ENCODE results near the gene ZNF283.
"Not testable (repeated sequence)": the region's sequence is repeated elsewhere in the genome, so short reads cannot be mapped to it uniquely, and the experiment has no call there.

ZNF283 gene

GRCh38 chr19:43858174-43858573 lies 31.1 kb downstream of the ZNF283 start:
- H3K36me3 ChIP-seq (ENCODE audit: control insufficient read depth, insufficient read depth, low read length): no peaks in the 10 kb centered on the region
- no peaks in the 10 kb centered on the region for H3K27me3 ChIP-seq (ENCODE audit: control insufficient read depth, insufficient read depth, low read length)
- no peaks in the 10 kb centered on the region for H3K4me1 ChIP-seq (ENCODE audit: control insufficient read depth, insufficient read depth, low read length)
- H3K9ac ChIP-seq (ENCODE audit: low read length): no peak overlapping the region
- no peak overlapping the region for H3K4me3 ChIP-seq (ENCODE audit: low read depth, low read length)
- peaks cover 72% of the 10 kb centered on the region for H3K9me3 ChIP-seq (ENCODE audit: control insufficient read depth, insufficient read depth, low read depth, low read length)
- no peak overlapping the region for H3K27ac ChIP-seq (ENCODE audit: low read depth, low read length)

GRCh38 chr19:43866923-43867322 lies 39.8 kb downstream of the ZNF283 start:
- H3K9me3 ChIP-seq (ENCODE audit: control insufficient read depth, insufficient read depth, low read depth, low read length): peaks cover 53% of the 10 kb centered on the region
- not testable (repeated sequence) for H3K9ac ChIP-seq (ENCODE audit: low read length); H3K27ac ChIP-seq (ENCODE audit: low read depth, low read length); H3K36me3 ChIP-seq (ENCODE audit: control insufficient read depth, insufficient read depth, low read length); H3K4me1 ChIP-seq (ENCODE audit: control insufficient read depth, insufficient read depth, low read length); H3K27me3 ChIP-seq (ENCODE audit: control insufficient read depth, insufficient read depth, low read length); H3K4me3 ChIP-seq (ENCODE audit: low read depth, low read length)

GRCh38 chr19:43872547-43873336 lies 45.6 kb downstream of the ZNF283 start:
- no peak overlapping the region for H3K4me3 ChIP-seq (ENCODE audit: low read depth, low read length)
- no peaks in the 10 kb centered on the region for H3K27me3 ChIP-seq (ENCODE audit: control insufficient read depth, insufficient read depth, low read length)
- H3K9ac ChIP-seq (ENCODE audit: low read length): no peak overlapping the region
- H3K4me1 ChIP-seq (ENCODE audit: control insufficient read depth, insufficient read depth, low read length): no peaks in the 10 kb centered on the region
- H3K9me3 ChIP-seq (ENCODE audit: control insufficient read depth, insufficient read depth, low read depth, low read length): peaks cover 67% of the 10 kb centered on the region
- H3K27ac ChIP-seq (ENCODE audit: low read depth, low read length): no peak overlapping the region
- no peaks in the 10 kb centered on the region for H3K36me3 ChIP-seq (ENCODE audit: control insufficient read depth, insufficient read depth, low read length)

GRCh38 chr19:43880483-43880882 lies 53.4 kb downstream of the ZNF283 start:
- Histone ChIP-seq H3K4me3 (ENCODE audit: low read depth, low read length) (no peak overlapping the region), H3K4me1 (ENCODE audit: control insufficient read depth, insufficient read depth, low read length) (no peaks in the 10 kb centered on the region), H3K9me3 (ENCODE audit: control insufficient read depth, insufficient read depth, low read depth, low read length) (peaks cover 51% of the 10 kb centered on the region), H3K27ac (ENCODE audit: low read depth, low read length) (no peak overlapping the region), H3K36me3 (ENCODE audit: control insufficient read depth, insufficient read depth, low read length) (no peaks in the 10 kb centered on the region), H3K27me3 (ENCODE audit: control insufficient read depth, insufficient read depth, low read length) (no peaks in the 10 kb centered on the region), H3K9ac (ENCODE audit: low read length) (no peak overlapping the region)

- Histone ChIP-seq H3K27me3 (ENCODE audit: control insufficient read depth, insufficient read depth, low read length) (no peaks in the 10 kb centered on the region), H3K27ac (ENCODE audit: low read depth, low read length) (no peak within 1 kb of the TSS), H3K4me1 (ENCODE audit: control insufficient read depth, insufficient read depth, low read length) (no peaks in the 10 kb centered on the region), H3K9ac (ENCODE audit: low read length) (no peak within 1 kb of the TSS), H3K4me3 (ENCODE audit: low read depth, low read length) (no peak within 1 kb of the TSS), H3K36me3 (ENCODE audit: control insufficient read depth, insufficient read depth, low read length) (no peaks in the 10 kb centered on the region), H3K9me3 (ENCODE audit: control insufficient read depth, insufficient read depth, low read depth, low read length) (peaks cover 57% of the 10 kb centered on the region)
Measured at GRCh38 chr19:43883864-43884263, 56.7 kb downstream of the ZNF283 start, which contains the start of gene ZNF404. Gene ZNF404, minus strand, starts transcription at chr19:43883964.

- peaks cover 8% of the 10 kb centered on the region; the same call in 1 of the 2 replicates for H3K9me3 ChIP-seq (ENCODE audit: control insufficient read depth, insufficient read depth, low read depth, low read length)
- no peak overlapping the region for H3K9ac ChIP-seq (ENCODE audit: low read length)
- no peak overlapping the region for H3K27ac ChIP-seq (ENCODE audit: low read depth, low read length)
Measured at GRCh38 chr19:43895727-43896308, 68.7 kb downstream of the ZNF283 start.

More at GRCh38 chr19:43895727-43896308, 68.7 kb downstream of the ZNF283 start:
- Histone ChIP-seq H3K4me1 (ENCODE audit: control insufficient read depth, insufficient read depth, low read length) (no peaks in the 10 kb centered on the region), H3K27me3 (ENCODE audit: control insufficient read depth, insufficient read depth, low read length) (no peaks in the 10 kb centered on the region), H3K36me3 (ENCODE audit: control insufficient read depth, insufficient read depth, low read length) (no peaks in the 10 kb centered on the region; the same call in 1 of the 2 replicates), H3K4me3 (ENCODE audit: low read depth, low read length) (no peak overlapping the region)

Measured in HUES6 (cell line).